ENCODE results near the gene SEZ6. TPM values are rescaled to one million over a fixed set of nuclear protein-coding genes. Genes with fewer than 3 reads are reported as not detected.

The SEZ6 gene
- total and polyA plus RNA-seq, 5 donors, result not detected

DNA sequence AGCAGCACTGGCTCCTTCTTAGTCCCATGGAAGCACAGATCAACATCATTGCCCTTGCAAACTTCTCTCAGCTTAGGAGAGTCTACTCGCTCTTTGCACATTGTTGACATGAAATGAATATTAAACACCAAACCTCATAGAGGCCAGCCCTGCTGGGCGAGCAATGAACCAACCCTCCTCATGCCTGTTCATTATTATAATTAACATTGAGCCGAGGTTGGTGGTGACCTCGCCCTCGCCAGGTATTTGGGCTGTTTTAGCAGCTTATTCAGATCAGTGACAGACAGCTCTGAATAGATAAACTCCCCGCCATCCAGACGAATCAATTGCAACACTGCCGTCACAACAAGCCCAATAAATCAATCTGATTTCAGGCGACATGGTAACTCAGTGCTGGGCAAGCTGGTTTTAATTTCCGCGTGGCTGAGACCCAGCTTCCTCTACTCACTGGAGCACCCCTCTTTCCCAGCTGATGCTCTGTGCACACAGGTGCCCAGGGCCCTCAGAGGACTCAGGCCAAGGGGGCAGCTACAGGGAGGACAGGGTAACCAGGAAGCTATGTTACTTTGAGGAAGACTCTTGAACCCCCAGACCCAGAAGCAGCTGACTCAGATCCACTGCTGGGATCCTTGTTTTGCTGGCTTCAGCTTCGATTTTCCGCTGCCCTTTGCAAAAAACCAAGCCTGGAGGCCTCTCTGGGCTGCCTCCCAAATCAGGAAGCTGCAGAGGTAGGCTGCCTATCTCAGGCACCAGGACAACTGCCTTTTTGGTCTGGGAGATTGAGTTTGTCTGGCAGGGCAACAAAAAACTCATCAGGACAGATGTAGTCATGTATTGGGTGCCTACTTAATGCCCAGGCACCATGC is 10.7 kb upstream of the SEZ6 start:
- no peak for ATAC-seq
- DNase-seq, result no peak
- Histone ChIP-seq H3K9me3 (ENCODE audit: control insufficient read depth, low read length) (no peaks in the 10 kb centered on the region), H3K27ac (ENCODE audit: low read length) (no peak overlapping the region), H3K4me1 (ENCODE audit: control insufficient read depth, insufficient read depth, low read length) (no peaks in the 10 kb centered on the region), H3K27me3 (ENCODE audit: control insufficient read depth, insufficient read depth) (no peaks in the 10 kb centered on the region), H3K4me3 (ENCODE audit: low read length) (no peak overlapping the region)
- WGBS, result 64% methylated on average over 13 of the region's 13 CpGs
- intact Hi-C loops (cut with DNase I), result no loop called here

DNA sequence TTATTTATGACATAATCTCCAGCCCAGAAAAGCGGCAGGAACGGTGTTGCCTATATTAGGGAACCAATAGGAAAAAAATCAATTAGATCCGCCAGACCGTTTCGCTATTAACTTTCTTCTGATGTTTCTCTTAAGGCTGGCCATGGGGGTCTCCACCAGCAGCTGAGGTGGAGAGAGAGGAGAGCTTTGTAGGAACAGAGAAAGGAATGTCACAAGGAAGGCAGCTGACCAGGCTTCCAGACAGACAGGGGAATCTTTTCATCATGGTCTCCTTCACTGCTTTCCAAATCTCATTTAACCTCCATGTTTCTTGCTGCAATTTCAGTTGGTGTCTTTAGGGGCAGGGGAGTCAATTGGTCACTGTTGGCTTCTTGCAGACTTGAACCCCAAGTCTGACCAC is 8.9 kb upstream of the SEZ6 start:
- no peak overlapping the region for H3K27ac ChIP-seq (ENCODE audit: low read length)
- H3K27me3 ChIP-seq (ENCODE audit: control insufficient read depth, insufficient read depth), result no peaks in the 10 kb centered on the region
- DNase-seq (no peak), ATAC-seq (no peak)
- intact Hi-C loops (cut with DNase I), result no loop called here
- WGBS, result 59% methylated on average over 5 of the region's 5 CpGs
- H3K4me3 ChIP-seq (ENCODE audit: low read length), result no peak overlapping the region
- no peaks in the 10 kb centered on the region for H3K9me3 ChIP-seq (ENCODE audit: control insufficient read depth, low read length)
- no peaks in the 10 kb centered on the region for H3K4me1 ChIP-seq (ENCODE audit: control insufficient read depth, insufficient read depth, low read length)

DNA sequence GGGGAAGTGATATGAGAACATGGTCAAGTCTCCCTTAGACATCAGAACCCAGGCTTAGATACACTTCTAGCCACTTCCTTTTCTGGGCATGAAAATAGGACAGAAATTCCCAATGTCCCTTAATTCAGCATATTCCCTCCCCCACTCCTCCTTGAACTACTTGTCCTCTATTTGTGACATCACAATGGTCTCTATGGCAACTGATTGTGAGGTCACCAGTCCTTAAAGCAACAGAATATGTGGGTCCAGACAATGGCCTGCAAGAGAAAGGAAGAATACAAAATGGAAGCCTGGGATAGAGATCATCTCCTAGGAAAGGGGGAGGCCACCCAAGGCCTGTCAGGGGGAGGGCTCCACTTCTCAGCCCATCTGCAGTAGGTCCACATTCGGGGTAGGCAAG is 6.7 kb upstream of the SEZ6 start:
- H3K9me3 ChIP-seq (ENCODE audit: control insufficient read depth, low read length), result no peaks in the 10 kb centered on the region
- no peaks in the 10 kb centered on the region for H3K4me1 ChIP-seq (ENCODE audit: control insufficient read depth, insufficient read depth, low read length)
- H3K27me3 ChIP-seq (ENCODE audit: control insufficient read depth, insufficient read depth), result no peaks in the 10 kb centered on the region
- ATAC-seq (no peak), DNase-seq (no peak)
- H3K4me3 ChIP-seq (ENCODE audit: low read length), result no peak overlapping the region
- H3K27ac ChIP-seq (ENCODE audit: low read length), result no peak overlapping the region
- 85% methylated on average over 1 of the region's 1 CpG for WGBS
- intact Hi-C loops (cut with DNase I), result no loop called here

DNA sequence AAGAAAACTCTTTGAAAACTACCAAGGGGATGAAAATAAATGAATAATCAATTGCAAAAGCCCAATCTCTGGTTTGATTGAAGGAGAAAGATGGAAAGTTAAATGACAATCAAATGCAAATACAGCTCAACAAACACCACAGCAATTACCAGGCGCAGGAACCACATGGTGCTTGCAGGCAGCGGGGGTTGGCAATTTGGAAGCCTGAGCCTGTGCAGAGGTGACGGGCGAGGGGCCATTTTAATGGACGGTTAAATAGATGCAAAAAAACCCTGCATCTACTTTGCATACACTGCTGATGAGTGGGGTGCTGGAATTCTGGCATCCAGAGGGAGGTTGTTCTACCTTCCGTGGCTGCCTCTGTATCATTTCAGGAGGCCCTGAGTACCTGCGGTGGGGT is 4.8 kb upstream of the SEZ6 start:
- 74% methylated on average over 7 of the region's 7 CpGs for WGBS
- Histone ChIP-seq H3K4me3 (ENCODE audit: low read length) (no peak overlapping the region), H3K4me1 (ENCODE audit: control insufficient read depth, insufficient read depth, low read length) (peaks cover 2% of the 10 kb centered on the region), H3K27me3 (ENCODE audit: control insufficient read depth, insufficient read depth) (no peaks in the 10 kb centered on the region), H3K27ac (ENCODE audit: low read length) (no peak overlapping the region), H3K9me3 (ENCODE audit: control insufficient read depth, low read length) (no peaks in the 10 kb centered on the region)
- ATAC-seq (no peak), DNase-seq (no peak)
- intact Hi-C loops (cut with DNase I), result no loop called here

DNA sequence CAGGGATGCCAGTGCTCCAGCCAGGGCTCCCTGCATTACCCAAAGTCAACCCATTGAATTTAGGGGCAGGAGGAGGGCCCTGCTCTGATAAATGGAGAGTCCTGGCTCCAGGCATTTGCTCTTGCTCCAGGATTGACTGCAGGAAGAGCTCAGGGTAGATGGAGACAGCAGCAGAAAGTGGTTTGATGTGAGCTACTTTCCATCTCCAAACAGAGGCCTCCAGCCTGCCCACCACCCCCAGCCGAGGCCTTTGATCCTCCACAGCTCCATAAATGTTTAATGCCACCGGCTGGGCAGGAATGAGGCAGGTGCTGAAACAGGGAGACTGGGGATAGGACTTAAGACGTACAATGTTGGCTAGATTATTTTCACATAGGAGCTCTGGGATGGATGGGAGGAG is 4.3 kb upstream of the SEZ6 start:
- intact Hi-C loops (cut with DNase I), result no loop called here
- peaks cover 2% of the 10 kb centered on the region for H3K4me1 ChIP-seq (ENCODE audit: control insufficient read depth, insufficient read depth, low read length)
- H3K4me3 ChIP-seq (ENCODE audit: low read length), result no peak overlapping the region
- DNase-seq (no peak), ATAC-seq (no peak)
- WGBS, result 42% methylated on average over 3 of the region's 3 CpGs
- no peaks in the 10 kb centered on the region for H3K9me3 ChIP-seq (ENCODE audit: control insufficient read depth, low read length)
- no peak overlapping the region for H3K27ac ChIP-seq (ENCODE audit: low read length)
- H3K27me3 ChIP-seq (ENCODE audit: control insufficient read depth, insufficient read depth), result no peaks in the 10 kb centered on the region

DNA sequence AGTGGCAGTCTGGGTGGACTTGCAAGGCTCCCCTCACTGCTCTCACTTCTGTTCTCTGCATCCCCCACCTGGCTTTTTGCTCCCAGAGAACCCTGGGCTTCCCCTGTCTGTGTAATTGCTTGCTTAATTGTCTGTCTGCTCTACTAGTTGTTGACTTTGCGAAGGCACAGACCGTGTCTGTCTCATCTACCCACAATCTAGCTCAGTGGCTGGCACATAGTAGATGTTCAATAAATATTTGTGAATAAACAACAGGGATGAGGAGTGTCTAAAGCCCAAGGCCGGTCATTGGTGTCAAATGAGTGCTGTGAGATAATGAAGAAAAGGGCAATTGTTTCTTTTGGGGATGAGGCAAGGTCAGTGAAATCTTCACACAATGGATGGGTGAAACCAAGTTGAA is 2.8 kb upstream of the SEZ6 start:
- Histone ChIP-seq H3K27me3 (ENCODE audit: control insufficient read depth, insufficient read depth) (no peaks in the 10 kb centered on the region), H3K27ac (ENCODE audit: low read length) (no peak overlapping the region), H3K4me1 (ENCODE audit: control insufficient read depth, insufficient read depth, low read length) (peaks cover 2% of the 10 kb centered on the region), H3K9me3 (ENCODE audit: control insufficient read depth, low read length) (no peaks in the 10 kb centered on the region), H3K4me3 (ENCODE audit: low read length) (no peak overlapping the region)
- ATAC-seq, result no peak
- intact Hi-C loops (cut with DNase I), result no loop called here
- DNase-seq, result no peak
- WGBS, result 77% methylated on average over 3 of the region's 3 CpGs

DNA sequence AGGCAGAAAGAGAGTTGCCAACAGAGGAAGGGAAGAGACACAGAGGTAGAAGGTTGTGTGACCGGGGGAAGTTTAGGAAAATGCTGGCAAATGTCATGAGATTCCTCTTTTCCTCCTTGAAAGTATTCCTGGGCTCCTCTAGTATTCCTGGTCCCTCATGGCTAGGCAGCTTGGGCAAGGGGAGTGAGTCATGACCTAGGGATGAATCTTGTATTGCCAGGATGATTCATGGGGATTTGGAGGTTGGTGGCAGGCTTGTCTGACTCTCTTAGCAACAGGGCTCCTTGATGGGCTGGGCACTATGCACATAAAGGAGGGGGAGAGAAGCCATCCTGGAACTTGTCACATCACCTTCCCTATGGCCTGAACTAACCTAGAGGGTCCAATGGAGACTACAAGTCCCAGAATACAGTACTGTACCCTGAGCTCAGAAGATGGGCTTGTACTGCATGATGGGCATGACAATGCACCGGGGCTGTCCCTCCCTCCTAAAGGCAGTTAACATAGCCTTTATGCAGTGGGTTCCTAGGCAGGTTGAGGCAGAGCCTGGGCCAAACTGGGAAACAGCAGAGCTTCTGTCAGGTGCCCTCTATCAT is 2.1 kb upstream of the SEZ6 start:
- ATAC-seq, result no peak
- Histone ChIP-seq H3K27me3 (ENCODE audit: control insufficient read depth, insufficient read depth) (no peaks in the 10 kb centered on the region), H3K4me1 (ENCODE audit: control insufficient read depth, insufficient read depth, low read length) (peaks cover 2% of the 10 kb centered on the region)

DNA sequence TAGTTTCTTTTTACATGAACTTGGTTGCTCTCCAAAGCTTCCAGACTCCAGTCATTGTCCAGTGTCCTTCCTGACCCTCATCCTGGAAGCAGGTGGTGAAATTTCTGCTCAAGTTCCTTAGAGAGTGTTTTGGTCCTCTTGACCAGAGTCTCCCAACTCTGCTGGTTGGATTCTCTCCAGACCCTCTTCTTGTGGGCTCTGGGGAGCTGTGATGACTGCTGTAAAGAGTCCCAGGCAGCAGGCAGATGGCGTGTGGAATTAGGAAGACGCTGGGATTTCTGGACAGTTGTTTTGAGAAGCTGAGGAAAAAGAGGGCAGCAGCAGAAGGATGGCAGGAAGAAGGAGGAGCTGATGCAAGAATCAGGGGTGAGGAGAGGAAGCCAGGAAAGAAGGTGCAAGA is 1.6 kb upstream of the SEZ6 start:
- no peak overlapping the region for H3K27ac ChIP-seq (ENCODE audit: low read length)
- ATAC-seq, result no peak
- peaks cover 2% of the 10 kb centered on the region for H3K4me1 ChIP-seq (ENCODE audit: control insufficient read depth, insufficient read depth, low read length)
- H3K4me3 ChIP-seq (ENCODE audit: low read length), result no peak overlapping the region
- no peaks in the 10 kb centered on the region for H3K27me3 ChIP-seq (ENCODE audit: control insufficient read depth, insufficient read depth)
- DNase-seq, result no peak
- no peaks in the 10 kb centered on the region for H3K9me3 ChIP-seq (ENCODE audit: control insufficient read depth, low read length)
- intact Hi-C loops (cut with DNase I), result no loop called here
- 24% methylated on average over 2 of the region's 2 CpGs for WGBS

More for the DNA sequence above, 2.1 kb upstream of the SEZ6 start:
- no peaks in the 10 kb centered on the region for H3K9me3 ChIP-seq (ENCODE audit: control insufficient read depth, low read length)
- no peak for DNase-seq
- H3K27ac ChIP-seq (ENCODE audit: low read length), result no peak overlapping the region
- 63% methylated on average over 2 of the region's 2 CpGs for whole genome bisulfite sequencing
- no peak overlapping the region for H3K4me3 ChIP-seq (ENCODE audit: low read length)
- intact Hi-C loops (cut with DNase I), result no loop called here

DNA sequence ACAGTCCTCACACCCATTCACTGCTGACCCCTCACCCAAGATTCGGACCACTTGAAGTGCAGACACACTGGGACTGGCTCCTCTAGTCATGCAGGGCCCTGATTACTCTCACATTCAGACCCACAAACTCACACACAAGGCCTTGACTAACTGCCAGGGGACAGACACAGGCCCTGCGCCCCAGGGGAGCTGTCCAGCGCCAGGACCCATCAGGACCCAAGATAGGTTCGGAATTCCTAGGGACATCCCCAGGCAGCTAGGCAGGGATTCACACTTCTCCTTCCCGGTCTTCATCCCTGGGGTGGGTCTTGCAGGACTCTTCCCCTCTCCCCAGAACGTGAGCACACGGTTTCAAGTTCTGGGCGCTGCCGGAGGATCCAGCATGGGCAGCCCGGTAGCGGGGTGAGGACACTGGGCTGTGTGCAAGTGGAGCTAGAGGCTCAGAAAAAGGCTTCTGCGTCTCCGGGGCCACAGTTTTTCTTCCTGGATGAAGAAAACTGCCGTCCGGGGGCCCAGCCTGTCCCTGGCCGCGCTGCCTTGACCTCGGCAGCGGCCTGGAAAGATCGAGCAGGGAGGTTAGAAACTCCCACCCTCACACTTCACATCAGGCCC is 1.6 kb downstream of the SEZ6 start:
- Histone ChIP-seq H3K27me3 (ENCODE audit: control insufficient read depth, insufficient read depth) (no peaks in the 10 kb centered on the region), H3K4me3 (ENCODE audit: low read length) (no peak overlapping the region), H3K9me3 (ENCODE audit: control insufficient read depth, low read length) (no peaks in the 10 kb centered on the region), H3K27ac (ENCODE audit: low read length) (no peak overlapping the region), H3K4me1 (ENCODE audit: control insufficient read depth, insufficient read depth, low read length) (peaks cover 2% of the 10 kb centered on the region)
- 41% methylated on average over 20 of the region's 20 CpGs for WGBS
- ATAC-seq (no peak), DNase-seq (peak in 1 of 3 donors; percentile 65)
- intact Hi-C loops (cut with DNase I), result no loop called here

DNA sequence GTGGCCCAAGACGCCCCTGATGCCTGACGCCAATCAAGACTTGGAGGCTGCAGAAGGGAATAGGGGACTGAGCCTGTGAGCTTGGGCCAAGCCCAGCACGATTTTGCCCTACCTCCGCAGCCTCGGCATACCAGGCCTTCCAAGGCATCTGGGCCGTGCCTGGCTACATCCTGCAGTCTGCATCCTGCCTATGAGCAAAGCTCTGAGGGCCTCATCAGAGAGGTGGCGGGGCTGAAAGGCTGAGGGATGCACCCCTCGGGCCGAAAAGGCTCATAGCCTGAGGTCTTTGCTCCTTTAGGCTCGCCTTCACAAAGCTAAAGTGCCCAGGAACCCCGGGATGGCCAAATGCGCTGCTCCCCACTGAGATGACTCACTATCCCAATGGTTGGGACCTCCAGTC is 2.5 kb downstream of the SEZ6 start:
- Histone ChIP-seq H3K4me3 (ENCODE audit: low read length) (no peak overlapping the region), H3K27ac (ENCODE audit: low read length) (no peak overlapping the region), H3K4me1 (ENCODE audit: control insufficient read depth, insufficient read depth, low read length) (peaks cover 2% of the 10 kb centered on the region), H3K9me3 (ENCODE audit: control insufficient read depth, low read length) (no peaks in the 10 kb centered on the region), H3K27me3 (ENCODE audit: control insufficient read depth, insufficient read depth) (no peaks in the 10 kb centered on the region)
- ATAC-seq (no peak), DNase-seq (no peak)
- intact Hi-C loops (cut with DNase I), result no loop called here
- WGBS, result 69% methylated on average over 12 of the region's 12 CpGs

DNA sequence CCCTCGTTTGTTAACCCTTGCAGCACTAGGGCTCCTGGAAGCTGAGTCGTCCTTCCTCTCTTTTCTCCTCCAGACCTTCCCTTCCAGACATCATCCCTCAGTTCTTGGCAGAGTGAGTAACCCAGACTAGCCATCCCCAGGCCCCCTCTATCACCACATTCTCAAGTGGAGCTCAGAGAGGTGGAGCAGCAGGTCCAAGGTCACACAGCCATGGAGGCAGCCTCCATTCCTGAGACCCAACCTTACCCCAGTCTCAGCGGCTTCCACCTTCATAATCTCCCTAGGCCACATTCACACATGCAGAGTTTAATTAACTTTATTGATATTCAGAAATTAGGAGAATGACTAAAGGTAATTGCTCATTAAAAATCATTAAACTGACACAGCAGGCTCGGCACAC is 3.0 kb downstream of the SEZ6 start:
- no peak overlapping the region for H3K27ac ChIP-seq (ENCODE audit: low read length)
- H3K4me1 ChIP-seq (ENCODE audit: control insufficient read depth, insufficient read depth, low read length), result peaks cover 2% of the 10 kb centered on the region
- DNase-seq (no peak), ATAC-seq (no peak)
- intact Hi-C loops (cut with DNase I), result no loop called here
- 53% methylated on average over 4 of the region's 4 CpGs for WGBS
- H3K9me3 ChIP-seq (ENCODE audit: control insufficient read depth, low read length), result no peaks in the 10 kb centered on the region
- H3K27me3 ChIP-seq (ENCODE audit: control insufficient read depth, insufficient read depth), result no peaks in the 10 kb centered on the region
- H3K4me3 ChIP-seq (ENCODE audit: low read length), result no peak overlapping the region
